Endodermal cell (in vitro differentiated cells): Measurements from ENCODE around the gene CLSTN2. TPM values are rescaled to one million over a fixed set of nuclear protein-coding genes. Genes with fewer than 3 reads are reported as not detected.
A peak's percentile ranks its signal among the peaks of the same experiment; 100 is the strongest.

Source experiments
- DNase-seq: peaks from one replicate; pipeline ENCODE4 v3.0.0-alpha.2; 2017
- H3K27ac ChIP-seq: 2 replicates; pipeline ENCODE4 v1.5.1; 2013; ENCODE audit warnings: mild to moderate bottlenecking, low read depth, low read length, moderate library complexity
- H3K27me3 ChIP-seq: 2 replicates; pipeline ENCODE4 v1.6.1; 2013; ENCODE audit warnings: mild to moderate bottlenecking, low read length, moderate library complexity; ENCODE audit not compliant: insufficient read depth, control insufficient read depth, poor library complexity, severe bottlenecking
- H3K36me3 ChIP-seq: 2 replicates; pipeline ENCODE4 v1.7.0; 2013; ENCODE audit warnings: mild to moderate bottlenecking, low read length, moderate library complexity; ENCODE audit not compliant: control insufficient read depth, insufficient read depth
- H3K4me1 ChIP-seq: one replicate; pipeline ENCODE4 v1.7.0; 2013; ENCODE audit warnings: low read length; ENCODE audit not compliant: control insufficient read depth, insufficient read depth
- H3K4me3 ChIP-seq: 2 replicates; pipeline ENCODE4 v1.5.1; 2013; ENCODE audit warnings: mild to moderate bottlenecking, low read length, moderate library complexity
- H3K9ac ChIP-seq: 2 replicates; pipeline ENCODE4 v1.6.1; 2013; ENCODE audit warnings: mild to moderate bottlenecking, low read length, moderate library complexity; ENCODE audit not compliant: poor library complexity, severe bottlenecking; ENCODE audit errors: extremely low read depth
- H3K9me3 ChIP-seq: 2 replicates; pipeline ENCODE4 v1.6.1; 2013; ENCODE audit warnings: mild to moderate bottlenecking, low read length, moderate library complexity; ENCODE audit not compliant: control insufficient read depth
- H3K27ac Mint-ChIP-seq: 2 replicates; pipeline ENCODE4 v1.8.0; 2020; ENCODE audit warnings: mixed read lengths
- H3K27me3 Mint-ChIP-seq: 2 replicates; pipeline ENCODE4 v1.8.0; 2021; ENCODE audit warnings: mild to moderate bottlenecking, mixed read lengths; ENCODE audit not compliant: insufficient read depth
- H3K36me3 Mint-ChIP-seq: 2 replicates; pipeline ENCODE4 v1.8.0; 2020; ENCODE audit warnings: low read depth, mixed read lengths
- H3K4me1 Mint-ChIP-seq: 2 replicates; pipeline ENCODE4 v1.8.0; 2020; ENCODE audit warnings: mixed read lengths
- H3K4me3 Mint-ChIP-seq: 2 replicates; pipeline ENCODE4 v1.8.0; 2020; ENCODE audit warnings: mild to moderate bottlenecking, moderate library complexity, mixed read lengths
- H3K9me3 Mint-ChIP-seq: 2 replicates; pipeline ENCODE4 v1.8.0; 2020; ENCODE audit warnings: mild to moderate bottlenecking, mixed read lengths
- WGBS, 2 experiments: methylation state at CpG; one replicate each; pipeline versions ENCODE4 v1.1.5 to v1.1.7; 2013; ENCODE audit warnings: missing lambda C conversion rate in 2 of 2, mixed read lengths in 1 of 2; ENCODE audit not compliant: insufficient coverage in 1 of 2, insufficient read length in 1 of 2; 5-methylcytosine and 5-hydroxymethylcytosine counted together
- total RNA-seq, 2 donors: library from RNA; stranded (reverse); fragmentation: NEBNext Ultra II Directional in 1 of 2; extraction: Animal tissue kit (Norgen Biotek cat#: 25700) in 1 of 2; gene quantifications; 2 replicates in 1 of 2; 3 replicates in 1 of 2; pipeline ENCODE4 v1.2.1, GENCODE V29; 2021
- TF ChIP-seq, protein P1 (sequence below): fragments of 200-600 bp; sonication (generic); conservative IDR thresholded peaks from 2 replicates; pipeline ENCODE4 v1.5.0; 2021; ENCODE audit warnings: antibody characterized with exemption, mild to moderate bottlenecking

The CLSTN2 gene
- total RNA-seq, 2 donors from 2014 or later: 0.13 to 0.42 TPM

DNA sequence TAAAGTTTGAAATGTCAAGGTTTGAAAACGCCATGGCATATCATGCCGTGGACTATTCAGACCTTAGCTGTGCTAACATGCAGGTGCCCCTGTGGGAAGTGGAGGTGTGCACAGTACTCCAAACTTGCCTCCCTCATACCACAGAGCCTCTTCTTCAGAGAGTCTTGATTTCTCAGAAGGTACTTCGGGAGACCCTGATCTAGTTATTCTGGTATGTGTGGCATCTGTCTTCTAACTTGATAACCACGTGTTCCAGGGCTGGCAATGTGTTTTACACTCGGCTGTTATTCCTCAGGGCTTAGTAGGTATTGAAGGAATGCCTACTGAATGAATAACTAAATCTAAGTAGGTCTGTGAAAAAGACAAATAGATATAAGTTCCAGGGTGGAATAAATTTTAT is 309.9 kb downstream of the CLSTN2 start:
- Mint-ChIP-seq H3K9me3 (no peaks in the 10 kb centered on the region), H3K36me3 (no peaks in the 10 kb centered on the region), H3K27me3 (no peaks in the 10 kb centered on the region), H3K4me1 (peaks cover 18% of the 10 kb centered on the region), H3K27ac (no peak overlapping the region), H3K4me3 (no peak overlapping the region)
- H3K36me3 ChIP-seq: no peaks in the 10 kb centered on the region
- WGBS, 2 experiments: 65 to 85% methylated on average over 2 to 5 of the region's 5 CpGs
- TF ChIP-seq, protein P1, sequence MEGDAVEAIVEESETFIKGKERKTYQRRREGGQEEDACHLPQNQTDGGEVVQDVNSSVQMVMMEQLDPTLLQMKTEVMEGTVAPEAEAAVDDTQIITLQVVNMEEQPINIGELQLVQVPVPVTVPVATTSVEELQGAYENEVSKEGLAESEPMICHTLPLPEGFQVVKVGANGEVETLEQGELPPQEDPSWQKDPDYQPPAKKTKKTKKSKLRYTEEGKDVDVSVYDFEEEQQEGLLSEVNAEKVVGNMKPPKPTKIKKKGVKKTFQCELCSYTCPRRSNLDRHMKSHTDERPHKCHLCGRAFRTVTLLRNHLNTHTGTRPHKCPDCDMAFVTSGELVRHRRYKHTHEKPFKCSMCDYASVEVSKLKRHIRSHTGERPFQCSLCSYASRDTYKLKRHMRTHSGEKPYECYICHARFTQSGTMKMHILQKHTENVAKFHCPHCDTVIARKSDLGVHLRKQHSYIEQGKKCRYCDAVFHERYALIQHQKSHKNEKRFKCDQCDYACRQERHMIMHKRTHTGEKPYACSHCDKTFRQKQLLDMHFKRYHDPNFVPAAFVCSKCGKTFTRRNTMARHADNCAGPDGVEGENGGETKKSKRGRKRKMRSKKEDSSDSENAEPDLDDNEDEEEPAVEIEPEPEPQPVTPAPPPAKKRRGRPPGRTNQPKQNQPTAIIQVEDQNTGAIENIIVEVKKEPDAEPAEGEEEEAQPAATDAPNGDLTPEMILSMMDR: no peak
- H3K27me3 ChIP-seq: no peaks in the 10 kb centered on the region
- H3K9me3 ChIP-seq: no peaks in the 10 kb centered on the region
- H3K27ac ChIP-seq: no peak overlapping the region
- no peak overlapping the region for H3K9ac ChIP-seq
- no peak for DNase-seq
- H3K4me1 ChIP-seq: peaks cover 8% of the 10 kb centered on the region
- H3K4me3 ChIP-seq: no peak overlapping the region

GRCh38 chr3:140246578-140246977 is 311.6 kb downstream of the CLSTN2 start:
- H3K36me3 Mint-ChIP-seq: no peaks in the 10 kb centered on the region
- TF ChIP-seq, protein P1: no peak
- Histone ChIP-seq H3K9ac (no peak overlapping the region), H3K27ac (no peak overlapping the region), H3K4me3 (no peak overlapping the region), H3K27me3 (no peaks in the 10 kb centered on the region), H3K36me3 (no peaks in the 10 kb centered on the region), H3K4me1 (peaks cover 14% of the 10 kb centered on the region), H3K9me3 (no peaks in the 10 kb centered on the region)
- H3K9me3 Mint-ChIP-seq: no peaks in the 10 kb centered on the region
- no peaks in the 10 kb centered on the region for H3K27me3 Mint-ChIP-seq
- H3K4me1 Mint-ChIP-seq: peaks cover 24% of the 10 kb centered on the region
- peak; percentile 57 for DNase-seq
- no peak overlapping the region for H3K27ac Mint-ChIP-seq
- no peak overlapping the region for H3K4me3 Mint-ChIP-seq
- WGBS, 2 experiments: 60 to 61% methylated on average over 3 of the region's 3 CpGs

DNA sequence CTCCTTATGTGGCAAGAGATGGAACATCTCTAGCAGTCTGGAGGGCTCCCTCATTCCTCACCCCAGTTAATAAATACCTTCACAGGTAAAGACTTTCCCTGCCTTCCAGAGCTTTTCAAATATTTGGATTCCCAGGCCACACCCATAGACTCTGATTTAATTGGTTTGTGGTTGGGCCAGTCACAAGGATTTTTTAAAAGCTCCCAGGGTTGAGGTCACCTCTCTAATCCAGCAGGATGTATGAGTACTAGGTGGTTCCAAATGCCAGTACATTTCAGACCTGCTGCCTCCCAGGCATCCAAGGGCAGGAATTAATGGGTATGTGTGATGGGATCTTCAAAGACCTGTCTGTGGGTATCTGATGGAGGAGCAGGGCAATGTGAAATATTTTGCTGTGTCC is 312.8 kb downstream of the CLSTN2 start:
- Mint-ChIP-seq H3K4me3 (no peak overlapping the region), H3K9me3 (no peaks in the 10 kb centered on the region), H3K4me1 (peaks cover 28% of the 10 kb centered on the region), H3K36me3 (no peaks in the 10 kb centered on the region), H3K27ac (no peak overlapping the region), H3K27me3 (no peaks in the 10 kb centered on the region)
- H3K9ac ChIP-seq: no peak overlapping the region
- H3K9me3 ChIP-seq: no peaks in the 10 kb centered on the region
- no peak for DNase-seq
- H3K36me3 ChIP-seq: no peaks in the 10 kb centered on the region
- H3K27me3 ChIP-seq: no peaks in the 10 kb centered on the region
- no peak overlapping the region for H3K4me3 ChIP-seq
- H3K27ac ChIP-seq: no peak overlapping the region
- H3K4me1 ChIP-seq: peaks cover 16% of the 10 kb centered on the region
- TF ChIP-seq, protein P1: no peak
